Mesodermal cell (in vitro differentiated cells): Measurements from ENCODE around the gene DCTPP1. TPM values are rescaled to one million over a fixed set of nuclear protein-coding genes. Genes with fewer than 3 reads are reported as not detected.
"Not testable (repeated sequence)": the region's sequence is repeated elsewhere in the genome, so short reads cannot be mapped to it uniquely, and the experiment has no call there.

Source experiments
- H3K27ac ChIP-seq: 2 replicates; pipeline ENCODE4 v1.7.0; 2013; ENCODE audit warnings: mild to moderate bottlenecking, low read depth, low read length, moderate library complexity; ENCODE audit not compliant: severe bottlenecking
- H3K36me3 ChIP-seq: 2 replicates; pipeline ENCODE4 v1.7.1; 2013; ENCODE audit warnings: mild to moderate bottlenecking, low read length, moderate library complexity; ENCODE audit not compliant: control insufficient read depth, insufficient read depth
- H3K4me1 ChIP-seq: one replicate; pipeline ENCODE4 v1.7.1; 2013; ENCODE audit warnings: mild to moderate bottlenecking, low read length; ENCODE audit not compliant: insufficient read depth, control insufficient read depth, poor library complexity, severe bottlenecking
- H3K4me3 ChIP-seq: 2 replicates; pipeline ENCODE4 v1.7.0; 2013; ENCODE audit warnings: low read length, control low read depth, mild to moderate bottlenecking; ENCODE audit not compliant: insufficient read depth, poor library complexity, severe bottlenecking; ENCODE audit errors: extremely low read depth
- H3K9me3 ChIP-seq: 2 replicates; pipeline ENCODE4 v1.7.1; 2013; ENCODE audit warnings: mild to moderate bottlenecking, low read length, moderate library complexity; ENCODE audit not compliant: control insufficient read depth
- WGBS, 2 experiments: methylation state at CpG; one replicate each; pipeline ENCODE4 v1.1.5; 2013; ENCODE audit warnings: missing lambda C conversion rate in 2 of 2; ENCODE audit not compliant: insufficient coverage in 2 of 2; 5-methylcytosine and 5-hydroxymethylcytosine counted together
- polyA plus RNA-seq, 2 experiments: library from polyadenylated mRNA; stranded (reverse); fragments of 50-300 nt; gene quantifications; one replicate each; pipeline ENCODE4 v1.2.3, GENCODE V29; 2013

Gene DCTPP1
- 40.5 TPM for polyA plus RNA-seq (2013, experiment 1 of 2)
- 35.9 TPM for polyA plus RNA-seq (2013, experiment 2 of 2)

GRCh38 chr16:30429678-30430427, at the start of gene DCTPP1:
Gene DCTPP1 (minus strand): TSS chr16:30430030. CDS start chr16:30429980, 50 bp downstream.
- peaks cover 30% of the 10 kb centered on the region for H3K36me3 ChIP-seq
- no peaks in the 10 kb centered on the region for H3K9me3 ChIP-seq
- no peaks in the 10 kb centered on the region for H3K4me1 ChIP-seq
- 0% methylated on average over 19 to 37 of the region's 49 CpGs for WGBS, 2 experiments
- H3K27ac ChIP-seq, result no peak within 1 kb of the TSS
- peak within 1 kb of the TSS; percentile 86 for H3K4me3 ChIP-seq

DNA sequence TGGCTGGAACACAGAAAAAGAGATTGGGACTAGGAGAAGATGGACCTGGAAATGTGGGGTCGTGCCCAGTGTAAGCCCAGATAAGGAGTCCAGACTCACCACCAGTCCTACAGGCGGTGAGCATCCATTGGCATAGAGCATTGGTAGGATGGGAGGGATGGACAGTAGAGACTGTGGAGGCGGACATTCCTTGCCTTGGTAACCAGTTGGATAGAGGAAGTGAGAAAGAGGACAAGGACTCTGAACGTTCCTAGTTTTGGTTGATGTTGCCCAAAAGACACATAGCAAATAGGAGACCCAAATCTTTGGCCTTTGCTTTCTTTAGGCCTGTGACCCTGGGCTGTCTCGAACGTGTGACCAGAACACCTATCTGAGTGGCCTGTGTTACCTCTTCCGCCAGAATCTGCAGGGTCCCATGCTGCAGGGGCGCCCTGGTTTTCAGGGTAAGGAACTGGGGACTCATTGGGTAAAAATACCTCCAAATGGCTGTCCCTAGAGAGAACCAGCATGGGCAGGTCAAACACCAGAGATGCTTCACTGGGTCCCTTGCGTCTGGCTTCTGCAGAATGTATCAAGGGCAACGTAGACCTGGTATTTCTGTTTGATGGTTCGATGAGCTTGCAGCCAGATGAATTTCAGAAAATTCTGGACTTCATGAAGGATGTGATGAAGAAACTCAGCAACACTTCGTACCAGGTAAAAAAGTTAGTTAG, 49.1 kb upstream of the DCTPP1 start:
- Histone ChIP-seq H3K36me3 (no peaks in the 10 kb centered on the region), H3K4me1 (no peaks in the 10 kb centered on the region), H3K9me3 (no peaks in the 10 kb centered on the region), H3K4me3 (no peak overlapping the region), H3K27ac (no peak overlapping the region)
- WGBS, 2 experiments, result 91 to 95% methylated on average over 12 of the region's 12 CpGs

GRCh38 chr16:30477773-30478172, 47.9 kb upstream of the DCTPP1 start:
- 76 to 94% methylated on average over 2 to 3 of the region's 3 CpGs for WGBS, 2 experiments
- H3K4me1 ChIP-seq, H3K27ac ChIP-seq, H3K36me3 ChIP-seq, H3K4me3 ChIP-seq, H3K9me3 ChIP-seq: not testable (repeated sequence)

DNA sequence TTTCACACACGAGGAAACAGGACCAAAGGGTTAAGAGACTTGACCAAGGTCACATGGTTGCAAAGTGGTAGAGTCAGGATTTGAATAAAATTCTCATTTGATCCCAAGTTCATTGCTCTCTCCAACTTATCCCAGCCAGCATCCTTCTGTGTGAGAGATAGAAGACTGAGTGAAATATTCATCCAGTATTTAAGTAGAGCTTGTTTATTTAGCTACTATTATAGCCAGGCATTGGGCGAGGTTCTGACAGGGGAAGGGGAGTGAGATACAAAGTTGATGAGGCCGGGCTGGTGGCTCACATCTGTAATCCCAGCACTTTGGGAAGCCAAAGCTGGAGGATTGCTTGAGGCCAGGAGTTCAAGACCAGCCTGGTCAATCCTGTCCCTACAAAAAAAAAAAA, 47.2 kb upstream of the DCTPP1 start:
- H3K4me1 ChIP-seq, result no peaks in the 10 kb centered on the region
- H3K9me3 ChIP-seq, result no peaks in the 10 kb centered on the region
- H3K27ac ChIP-seq, result no peak overlapping the region
- H3K36me3 ChIP-seq, result no peaks in the 10 kb centered on the region
- no peak overlapping the region for H3K4me3 ChIP-seq
- 85 to 90% methylated on average over 2 of the region's 3 CpGs for WGBS, 2 experiments

DNA sequence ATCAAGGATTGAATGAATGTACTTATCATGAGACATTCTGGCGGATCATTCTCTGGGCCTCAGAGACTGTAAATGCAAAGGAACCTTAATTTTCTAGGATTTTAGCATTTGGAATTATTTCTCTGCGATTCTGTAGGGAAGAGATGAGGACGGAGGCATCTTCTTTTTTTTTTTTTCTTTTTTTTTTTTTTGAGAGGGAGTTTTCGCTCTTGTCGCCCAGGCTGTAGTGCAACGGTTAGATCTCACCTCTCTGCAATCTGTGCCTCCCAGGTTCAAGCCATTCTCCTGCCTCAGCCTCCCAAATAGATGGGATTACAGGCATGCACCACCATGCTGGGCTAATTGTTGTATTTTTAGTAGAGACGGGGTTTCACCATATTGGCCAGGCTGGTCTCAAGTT, 44.9 kb upstream of the DCTPP1 start:
- Histone ChIP-seq H3K36me3 (no peaks in the 10 kb centered on the region), H3K9me3 (no peaks in the 10 kb centered on the region), H3K4me3 (no peak overlapping the region), H3K27ac (no peak overlapping the region), H3K4me1 (no peaks in the 10 kb centered on the region)
- 93 to 100% methylated on average over 2 of the region's 7 CpGs for WGBS, 2 experiments

- no peaks in the 10 kb centered on the region for H3K9me3 ChIP-seq
- no peaks in the 10 kb centered on the region for H3K36me3 ChIP-seq
- no peak overlapping the region for H3K27ac ChIP-seq
- H3K4me1 ChIP-seq, result no peaks in the 10 kb centered on the region
- 88 to 94% methylated on average over 19 to 30 of the region's 35 CpGs for WGBS, 2 experiments
- H3K4me3 ChIP-seq, result no peak overlapping the region
These were observed 44.2 kb upstream of the DCTPP1 start for GRCh38 chr16:30474074-30474452.

DNA sequence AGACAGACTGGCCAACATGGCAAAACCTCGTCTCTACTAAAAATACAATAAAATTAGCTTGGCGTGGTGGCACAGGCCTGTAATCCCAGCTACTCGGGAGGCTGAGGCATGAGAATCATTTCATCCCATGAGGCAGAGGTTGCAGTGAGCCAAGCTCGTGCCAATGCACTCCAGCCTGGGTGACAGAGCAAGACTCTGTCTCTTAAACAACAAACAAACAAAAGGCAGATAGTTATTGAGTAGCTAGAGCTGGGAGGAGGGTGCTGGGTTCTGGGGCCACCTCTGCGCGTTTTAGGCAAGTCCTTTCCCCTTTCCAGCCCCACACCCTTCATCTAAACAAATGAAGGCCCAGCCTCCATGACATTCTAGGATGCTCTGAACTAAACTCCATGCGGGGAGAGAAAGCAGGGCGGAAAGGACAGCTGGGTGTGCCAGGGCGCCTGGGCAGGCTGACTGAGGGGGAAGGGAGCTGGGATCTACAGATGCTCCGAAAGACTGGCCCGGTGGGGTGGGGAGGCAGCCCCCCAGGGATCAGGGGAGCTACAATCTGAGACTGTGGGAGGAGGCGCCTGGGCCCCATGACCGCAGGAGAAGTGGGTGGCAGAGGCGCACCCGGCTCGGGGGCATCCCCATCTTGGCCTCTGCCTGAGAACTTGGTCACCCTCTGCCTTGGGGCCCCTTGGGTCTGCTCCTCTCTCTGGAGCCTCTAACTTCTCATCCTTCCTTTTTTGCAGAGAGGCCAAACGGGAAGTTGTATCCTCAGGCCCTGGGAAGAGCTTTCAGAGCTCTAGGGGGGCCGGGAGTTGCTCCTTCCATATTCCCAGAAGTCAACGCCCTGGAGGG, 43.6 kb upstream of the DCTPP1 start:
- Histone ChIP-seq H3K27ac (no peak overlapping the region), H3K36me3 (no peaks in the 10 kb centered on the region), H3K4me3 (no peak overlapping the region), H3K4me1 (no peaks in the 10 kb centered on the region), H3K9me3 (no peaks in the 10 kb centered on the region)
- 84 to 90% methylated on average over 12 to 19 of the region's 19 CpGs for WGBS, 2 experiments

DNA sequence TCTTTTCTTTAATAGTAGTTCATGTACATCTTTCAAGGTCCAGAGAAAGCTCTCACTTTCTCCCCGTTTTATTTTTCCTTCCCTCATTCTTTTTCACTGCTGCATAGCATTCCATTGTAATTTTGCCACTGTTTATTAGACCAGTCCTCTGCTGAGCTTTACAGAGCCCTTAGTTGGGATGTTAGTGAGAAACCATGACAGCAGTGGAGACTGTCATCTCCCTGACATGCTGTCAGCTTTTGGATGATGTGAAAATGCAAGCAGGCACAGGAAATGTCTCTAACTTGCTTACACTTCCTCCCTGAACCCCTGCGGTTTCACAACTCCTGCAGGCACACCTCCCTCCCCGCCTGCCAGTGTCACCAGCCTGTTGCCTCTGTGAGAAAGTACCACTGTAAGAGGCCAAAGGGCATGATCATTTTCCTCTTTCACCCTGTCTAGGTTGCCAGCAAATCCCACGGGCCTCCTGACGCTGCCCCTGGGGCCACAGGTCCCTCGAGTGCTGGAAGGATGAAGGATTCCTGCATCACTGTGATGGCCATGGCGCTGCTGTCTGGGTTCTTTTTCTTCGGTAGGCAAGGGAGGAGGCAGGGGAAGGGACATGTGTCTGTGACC, 42.6 kb upstream of the DCTPP1 start, which contains the start of gene ITGAL:
Gene ITGAL (plus strand): TSS at position 415 of the 615 bp plus-strand sequence. CDS start 96 bp downstream, at position 511.
- Histone ChIP-seq H3K4me1 (no peaks in the 10 kb centered on the region), H3K9me3 (no peaks in the 10 kb centered on the region), H3K36me3 (no peaks in the 10 kb centered on the region), H3K27ac (no peak within 1 kb of the TSS), H3K4me3 (no peak within 1 kb of the TSS)
- 88 to 92% methylated on average over 8 of the region's 8 CpGs for WGBS, 2 experiments

- 89 to 93% methylated on average over 7 to 8 of the region's 8 CpGs for WGBS, 2 experiments
- no peaks in the 10 kb centered on the region for H3K4me1 ChIP-seq
- no peaks in the 10 kb centered on the region for H3K9me3 ChIP-seq
- H3K27ac ChIP-seq, result no peak overlapping the region
- H3K36me3 ChIP-seq, result no peaks in the 10 kb centered on the region
- no peak overlapping the region for H3K4me3 ChIP-seq
These were observed 40.8 kb upstream of the DCTPP1 start for GRCh38 chr16:30470632-30470995.

DNA sequence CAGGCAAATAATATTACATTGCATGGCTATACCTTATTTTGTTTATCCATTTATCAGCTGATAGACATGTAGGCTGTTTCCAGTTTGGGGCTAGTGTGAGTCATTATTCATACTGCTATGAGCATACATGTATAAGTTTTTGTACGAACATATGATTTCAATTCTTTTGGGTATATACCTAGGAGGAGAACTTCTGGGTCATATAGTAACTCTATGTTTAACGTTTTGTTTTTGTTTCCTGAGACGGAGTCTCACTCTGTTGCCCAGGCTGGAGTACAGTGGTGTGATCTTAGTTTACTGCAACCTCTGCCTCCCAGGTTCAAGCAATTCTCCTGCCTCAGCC, 40.3 kb upstream of the DCTPP1 start:
- Histone ChIP-seq H3K4me1 (no peaks in the 10 kb centered on the region), H3K36me3 (no peaks in the 10 kb centered on the region)
- 80% methylated on average over 2 of the region's 3 CpGs; no CpG with 5 or more reads in 1 of the 2 experiments for WGBS, 2 experiments

More for the DNA sequence above, 40.3 kb upstream of the DCTPP1 start:
- no peak overlapping the region for H3K27ac ChIP-seq
- H3K4me3 ChIP-seq, result no peak overlapping the region
- H3K9me3 ChIP-seq, result no peaks in the 10 kb centered on the region
